Measurements from ENCODE around the gene NCKIPSD. TPM values are rescaled to one million over a fixed set of nuclear protein-coding genes. Genes with fewer than 3 reads are reported as not detected.
"Not testable (repeated sequence)": the region's sequence is repeated elsewhere in the genome, so short reads cannot be mapped to it uniquely, and the experiment has no call there.

The NCKIPSD gene
- 40.8 and 45.5 TPM in 2 replicates for total RNA-seq

DNA sequence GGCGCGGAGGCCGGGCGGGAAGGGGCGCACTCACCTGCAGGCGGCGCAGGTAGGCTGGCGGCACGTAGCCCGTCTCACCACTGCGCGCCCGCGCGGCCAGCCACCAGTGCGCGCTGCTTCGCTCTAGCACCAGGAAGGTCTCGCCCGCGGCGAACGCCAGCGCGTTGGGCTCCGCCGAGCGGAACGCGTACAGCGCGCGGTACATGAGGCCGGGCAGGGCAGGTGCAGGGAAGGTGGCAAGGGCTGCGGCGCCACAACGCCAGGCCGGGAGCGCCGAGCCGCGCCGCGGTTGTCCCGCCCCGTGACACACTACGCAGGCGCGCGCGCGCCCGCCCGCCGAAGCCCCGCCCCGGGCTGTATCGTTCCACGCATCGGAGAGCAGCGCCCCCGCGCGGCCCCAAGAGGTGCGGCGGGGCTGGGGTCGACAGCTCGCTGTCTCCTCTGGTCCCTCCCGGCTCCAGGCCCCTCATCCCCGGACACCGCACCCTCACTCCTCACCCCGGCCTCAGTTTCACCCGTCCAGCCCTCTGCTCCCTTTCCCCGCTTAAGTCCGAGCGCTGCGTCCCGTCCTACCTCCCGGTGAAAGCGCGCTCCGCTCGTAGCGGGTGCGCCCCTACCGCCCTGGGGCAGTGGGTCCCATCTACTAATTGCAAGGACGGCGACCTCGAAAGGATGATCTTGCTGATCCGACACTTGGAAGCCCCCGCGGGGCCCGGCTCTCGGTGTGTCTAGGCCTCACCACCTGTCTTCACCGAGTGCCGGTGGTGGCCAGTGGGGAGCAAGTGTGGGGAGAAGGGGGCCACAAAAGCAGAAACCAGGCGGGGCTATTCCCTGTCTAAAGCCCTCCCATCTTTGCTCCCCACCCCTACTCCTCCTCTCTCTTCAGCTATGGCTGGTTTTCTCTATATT is at the start of gene NCKIPSD:
Gene NCKIPSD, minus strand, starts transcription at position 313 of the 909 bp plus-strand sequence. Its CDS starts 108 bp downstream, at position 205.
- Mint-ChIP-seq H3K27me3 (ENCODE audit: insufficient read depth) (no peaks in the 10 kb centered on the region), H3K27ac (peak within 1 kb of the TSS; percentile 95)

DNA sequence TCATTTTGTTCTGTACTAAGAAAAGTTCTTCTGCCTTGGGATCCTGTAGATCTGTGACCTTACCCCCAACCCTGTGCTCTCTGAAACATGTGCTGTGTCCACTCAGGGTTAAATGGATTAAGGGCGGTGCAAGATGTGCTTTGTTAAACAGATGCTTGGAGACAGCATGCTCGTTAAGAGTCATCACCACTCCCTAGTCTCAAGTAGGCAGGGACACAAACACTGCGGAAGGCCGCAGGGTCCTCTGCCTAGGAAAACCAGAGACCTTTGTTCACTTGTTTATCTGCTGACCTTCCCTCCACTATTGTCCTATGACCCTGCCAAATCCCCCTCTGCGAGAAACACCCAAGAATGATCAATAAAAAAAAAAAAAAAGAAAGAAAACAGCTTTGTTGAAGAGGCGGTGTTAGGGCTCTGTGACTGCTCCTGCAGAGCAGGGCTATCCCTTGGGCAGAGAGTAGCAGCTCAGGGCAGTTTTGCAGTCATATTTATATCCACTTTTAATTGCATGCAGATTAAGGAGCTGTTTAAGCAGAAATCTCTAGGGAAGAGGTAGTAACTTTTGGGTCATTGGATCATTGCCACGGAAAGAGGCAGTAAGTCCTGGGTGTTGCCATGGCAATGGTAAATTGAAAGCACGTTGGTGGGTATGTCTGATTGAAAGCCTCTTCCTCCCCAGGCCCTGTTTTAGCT is 49.5 kb upstream of the NCKIPSD start:
- not testable (repeated sequence) for H3K4me1 Mint-ChIP-seq (ENCODE audit: low read depth); DNase-seq (ENCODE audit: low spot score); H3K9me3 Mint-ChIP-seq; H3K36me3 Mint-ChIP-seq (ENCODE audit: low read depth); H3K4me3 Mint-ChIP-seq; H3K27me3 Mint-ChIP-seq (ENCODE audit: insufficient read depth); H3K27ac Mint-ChIP-seq
- intact Hi-C loops (cut with micrococcal nuclease) = loop anchor here (5.0 kb wide), 1 partner anchor 217 kb away; no protein-coding TSS in a partner anchor

More for the DNA sequence above, at the start of gene NCKIPSD:
- peak; percentile 85 for DNase-seq (ENCODE audit: low spot score)
- peaks cover 25% of the 10 kb centered on the region for H3K36me3 Mint-ChIP-seq (ENCODE audit: low read depth)
- H3K9me3 Mint-ChIP-seq = no peaks in the 10 kb centered on the region
- intact Hi-C loops (cut with micrococcal nuclease) = loop anchor here (1.0 to 10.0 kb wide), 7 partner anchors 22 to 409 kb away; partner anchors contain the start of genes IP6K2, PFKFB4, QRICH1 and UQCRC1
- H3K4me1 Mint-ChIP-seq (ENCODE audit: low read depth) = peaks cover 38% of the 10 kb centered on the region
- H3K4me3 Mint-ChIP-seq = peak within 1 kb of the TSS; percentile 97

DNA sequence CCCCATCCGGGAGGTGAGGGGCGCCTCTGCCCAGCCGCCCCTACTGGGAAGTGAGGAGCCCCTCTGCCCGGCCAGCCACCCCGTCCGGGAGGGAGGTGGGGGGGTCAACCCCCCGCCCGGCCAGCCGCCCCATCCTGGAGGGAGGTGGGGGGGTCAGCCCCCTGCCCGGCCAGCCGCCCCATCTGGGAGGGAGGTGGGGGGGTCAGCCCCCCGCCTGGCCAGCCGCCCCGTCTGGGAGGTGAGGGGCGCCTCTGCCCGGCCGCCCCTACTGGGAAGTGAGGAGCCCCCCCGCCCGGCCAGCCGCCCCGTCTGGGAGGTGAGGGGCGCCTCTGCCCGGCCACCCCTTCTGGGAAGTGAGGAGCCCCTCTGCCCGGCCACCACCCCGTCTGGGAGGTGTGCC is 48.8 kb upstream of the NCKIPSD start:
- H3K9me3 Mint-ChIP-seq; H3K27me3 Mint-ChIP-seq (ENCODE audit: insufficient read depth); H3K36me3 Mint-ChIP-seq (ENCODE audit: low read depth); H3K27ac Mint-ChIP-seq; H3K4me1 Mint-ChIP-seq (ENCODE audit: low read depth); H3K4me3 Mint-ChIP-seq; intact Hi-C loops (cut with micrococcal nuclease); DNase-seq (ENCODE audit: low spot score): not testable (repeated sequence)

DNA sequence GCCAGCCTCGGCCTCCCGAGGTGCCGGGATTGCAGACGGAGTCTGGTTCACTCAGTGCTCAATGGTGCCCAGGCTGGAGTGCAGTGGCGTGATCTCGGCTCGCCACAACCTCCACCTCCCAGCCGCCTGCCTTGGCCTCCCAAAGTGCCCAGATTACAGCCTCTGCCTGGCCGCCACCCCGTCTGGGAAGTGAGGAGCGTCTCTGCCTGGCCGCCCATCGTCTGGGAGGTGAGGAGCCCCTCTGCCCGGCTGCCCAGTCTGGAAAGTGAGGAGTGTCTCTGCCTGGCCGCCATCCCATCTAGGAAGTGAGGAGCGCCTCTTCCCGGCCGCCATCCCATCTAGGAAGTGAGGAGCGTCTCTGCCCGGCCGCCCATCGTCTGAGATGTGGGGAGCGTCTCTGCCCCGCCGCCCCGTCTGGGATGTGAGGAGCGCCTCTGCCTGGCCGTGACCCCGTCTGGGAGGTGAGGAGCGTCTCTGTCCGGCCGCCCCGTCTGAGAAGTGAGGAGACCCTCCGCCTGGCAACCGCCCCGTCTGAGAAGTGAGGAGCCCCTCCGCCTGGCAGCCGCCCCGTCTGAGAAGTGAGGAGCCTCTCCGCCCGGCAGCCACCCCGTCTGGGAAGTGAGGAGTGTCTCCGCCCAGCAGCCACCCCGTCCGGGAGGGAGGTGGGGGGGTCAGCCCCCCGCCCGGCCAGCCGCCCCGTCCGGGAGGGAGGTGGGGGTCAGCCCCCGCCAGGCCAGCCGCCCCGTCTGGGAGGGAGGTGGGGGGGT is 48.2 kb upstream of the NCKIPSD start:
- intact Hi-C loops (cut with micrococcal nuclease) = not testable (repeated sequence)

DNA sequence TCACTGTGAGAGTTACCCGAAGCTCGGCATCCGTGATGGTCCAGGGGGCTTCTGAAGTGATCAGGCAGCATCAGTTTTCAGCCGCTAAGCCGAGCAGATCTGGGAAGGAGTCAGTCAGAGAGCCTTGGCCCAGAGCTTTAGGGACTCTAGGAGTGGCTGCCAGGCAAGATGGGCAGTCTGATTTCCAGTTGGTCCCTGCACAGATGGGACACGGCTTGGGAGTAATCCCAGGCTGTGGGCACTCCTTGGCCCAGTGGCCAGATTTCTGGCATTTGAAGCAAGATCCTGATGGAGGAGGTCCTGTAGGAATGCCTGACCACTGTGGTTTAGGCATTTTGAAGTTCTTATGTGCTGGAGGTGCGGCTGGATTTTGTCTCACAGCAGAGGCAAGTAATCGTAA is 41.8 kb upstream of the NCKIPSD start:
- Mint-ChIP-seq H3K4me1 (ENCODE audit: low read depth) (no peaks in the 10 kb centered on the region), H3K27ac (no peak overlapping the region), H3K4me3 (no peak overlapping the region), H3K9me3 (no peaks in the 10 kb centered on the region), H3K36me3 (ENCODE audit: low read depth) (no peaks in the 10 kb centered on the region), H3K27me3 (ENCODE audit: insufficient read depth) (peaks cover 3% of the 10 kb centered on the region)
- DNase-seq (ENCODE audit: low spot score) = no peak
- intact Hi-C loops (cut with micrococcal nuclease) = no loop called here

More for the DNA sequence above, 48.2 kb upstream of the NCKIPSD start:
- not testable (repeated sequence) for H3K27me3 Mint-ChIP-seq (ENCODE audit: insufficient read depth); H3K4me3 Mint-ChIP-seq; H3K4me1 Mint-ChIP-seq (ENCODE audit: low read depth); H3K27ac Mint-ChIP-seq; DNase-seq (ENCODE audit: low spot score); H3K9me3 Mint-ChIP-seq; H3K36me3 Mint-ChIP-seq (ENCODE audit: low read depth)

DNA sequence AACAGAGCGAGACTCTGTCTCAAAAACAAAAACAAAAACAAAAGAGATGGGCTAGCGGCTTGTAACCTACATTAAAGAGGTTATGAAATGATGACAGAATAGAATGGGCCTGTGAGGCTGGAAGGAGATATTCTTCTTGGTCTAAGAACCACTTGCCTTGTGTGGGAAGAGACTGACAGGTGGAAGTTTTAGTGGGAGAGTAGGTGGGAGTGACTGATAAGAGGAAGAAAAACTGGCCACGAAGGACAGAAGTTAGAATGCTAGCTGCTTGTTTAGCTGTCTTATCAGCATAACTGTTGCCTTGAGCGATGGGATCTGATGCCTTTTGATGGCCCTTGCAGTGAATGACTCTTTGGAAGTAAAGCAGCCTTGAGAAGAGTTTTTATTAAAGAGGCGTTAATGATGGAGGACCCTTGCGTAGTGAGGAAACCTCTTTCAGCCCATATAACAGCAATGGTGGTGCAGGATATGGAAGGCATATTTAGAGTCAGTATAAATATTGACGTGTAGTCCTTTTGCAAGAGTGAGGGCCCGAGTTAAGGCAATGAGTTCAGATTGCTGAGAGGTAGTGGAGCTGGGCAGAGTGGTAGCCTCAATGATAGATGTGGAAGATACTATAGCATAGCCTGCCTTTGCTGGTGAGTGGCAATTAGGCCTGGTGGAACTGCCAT is 39.6 kb upstream of the NCKIPSD start:
- H3K9me3 Mint-ChIP-seq; H3K4me1 Mint-ChIP-seq (ENCODE audit: low read depth); H3K27me3 Mint-ChIP-seq (ENCODE audit: insufficient read depth); intact Hi-C loops (cut with micrococcal nuclease); DNase-seq (ENCODE audit: low spot score); H3K4me3 Mint-ChIP-seq; H3K27ac Mint-ChIP-seq; H3K36me3 Mint-ChIP-seq (ENCODE audit: low read depth): not testable (repeated sequence)

DNA sequence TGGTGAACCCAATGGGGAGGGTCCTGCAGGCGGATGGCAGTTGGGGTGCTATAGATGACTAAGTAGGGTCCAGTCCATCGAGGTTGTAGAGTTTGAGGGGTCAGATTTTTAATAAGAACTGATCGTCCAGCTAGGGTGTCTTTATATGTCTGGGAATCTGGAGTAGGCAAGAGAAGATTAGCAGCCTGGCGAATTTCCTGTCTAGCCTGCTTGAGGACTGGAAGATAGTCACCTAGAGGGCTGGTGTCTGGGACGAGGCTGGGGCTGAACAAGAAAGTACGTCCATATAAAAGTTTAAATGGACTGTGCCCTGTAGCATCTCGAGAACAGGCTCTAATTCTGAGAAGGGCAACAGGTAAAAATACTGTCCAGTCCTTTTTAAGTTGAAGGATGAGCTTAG is 38.0 kb upstream of the NCKIPSD start:
- H3K4me1 Mint-ChIP-seq (ENCODE audit: low read depth) = no peaks in the 10 kb centered on the region
- intact Hi-C loops (cut with micrococcal nuclease) = no loop called here
- DNase-seq (ENCODE audit: low spot score) = no peak
- no peak overlapping the region for H3K27ac Mint-ChIP-seq
- peaks cover 16% of the 10 kb centered on the region for H3K27me3 Mint-ChIP-seq (ENCODE audit: insufficient read depth)
- no peak overlapping the region for H3K4me3 Mint-ChIP-seq
- H3K9me3 Mint-ChIP-seq = no peaks in the 10 kb centered on the region
- H3K36me3 Mint-ChIP-seq (ENCODE audit: low read depth) = no peaks in the 10 kb centered on the region

DNA sequence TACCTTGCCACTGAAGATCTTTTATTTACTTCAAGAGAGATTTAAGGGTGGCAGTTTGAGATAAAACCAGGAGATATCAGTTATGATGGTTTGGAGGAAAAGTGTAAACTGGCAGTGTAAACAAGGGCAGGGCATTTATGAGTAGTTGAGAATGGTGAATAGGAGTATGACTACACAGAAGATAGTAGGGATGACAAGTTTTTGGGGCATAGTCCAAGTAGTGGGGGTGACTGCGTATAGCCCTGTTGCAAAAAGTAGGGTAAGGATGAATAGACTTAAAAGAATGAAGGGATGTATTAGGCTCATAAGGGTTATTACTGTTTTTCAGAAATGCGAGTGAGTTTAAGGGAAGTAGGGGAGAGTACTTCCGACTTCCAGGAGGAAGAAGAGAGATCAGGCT is 37.6 kb upstream of the NCKIPSD start:
- peaks cover 19% of the 10 kb centered on the region for H3K27me3 Mint-ChIP-seq (ENCODE audit: insufficient read depth)
- H3K4me1 Mint-ChIP-seq (ENCODE audit: low read depth); DNase-seq (ENCODE audit: low spot score); intact Hi-C loops (cut with micrococcal nuclease); H3K4me3 Mint-ChIP-seq; H3K36me3 Mint-ChIP-seq (ENCODE audit: low read depth); H3K9me3 Mint-ChIP-seq; H3K27ac Mint-ChIP-seq: not testable (repeated sequence)

DNA sequence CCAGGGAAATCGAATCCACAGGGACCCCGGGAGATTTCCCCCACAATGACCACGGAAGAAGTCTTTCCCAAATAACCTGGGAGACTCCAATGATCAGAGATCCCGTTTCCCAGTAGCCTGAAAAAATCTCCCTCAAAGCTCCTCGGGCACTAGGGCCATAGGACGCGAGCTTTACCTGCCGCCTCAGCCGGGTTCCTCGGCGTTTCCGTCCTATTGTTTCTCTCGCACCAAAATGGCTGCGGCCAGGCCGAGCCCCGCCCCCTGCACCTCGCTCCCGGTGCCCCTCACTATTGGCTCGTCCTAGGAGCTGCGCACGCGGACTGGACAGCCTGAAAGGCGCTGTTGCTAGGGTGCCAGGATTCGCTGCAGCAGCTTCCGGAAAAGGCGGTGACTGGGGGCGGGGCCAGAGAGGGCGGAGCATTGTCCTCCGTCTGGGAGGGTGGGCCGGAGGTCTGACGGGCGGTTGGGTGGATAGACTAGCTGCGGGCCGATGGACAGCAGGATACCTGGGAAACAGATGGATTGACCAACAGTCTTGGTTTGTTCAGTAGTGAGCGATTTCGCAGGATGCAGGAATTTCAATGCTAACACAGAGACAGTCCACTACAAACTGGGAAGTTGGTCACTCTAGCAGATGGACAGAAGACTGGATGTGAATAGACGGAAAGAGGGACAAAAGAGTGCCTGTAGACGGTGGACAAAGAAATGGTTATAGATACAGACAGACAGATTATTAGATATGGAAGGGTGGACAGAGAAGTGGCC is 31.4 kb upstream of the NCKIPSD start, which contains the start of gene IP6K2:
Gene IP6K2, minus strand, starts transcription at position 240 of the 765 bp plus-strand sequence. CDS start 21,930 bp downstream, outside the sequence.
- H3K9me3 Mint-ChIP-seq = no peaks in the 10 kb centered on the region
- peak within 1 kb of the TSS; percentile 94 for H3K27ac Mint-ChIP-seq
- H3K4me3 Mint-ChIP-seq = peak within 1 kb of the TSS; percentile 98
- H3K27me3 Mint-ChIP-seq (ENCODE audit: insufficient read depth) = peaks cover 17% of the 10 kb centered on the region
- peak; percentile 98 for DNase-seq (ENCODE audit: low spot score)
- H3K36me3 Mint-ChIP-seq (ENCODE audit: low read depth) = peaks cover 12% of the 10 kb centered on the region
- intact Hi-C loops (cut with micrococcal nuclease) = loop anchor here (1.0 to 5.0 kb wide), 11 partner anchors 32 to 528 kb away; partner anchors contain the start of genes ARIH2, CDC25A, IMPDH2 and NCKIPSD
- H3K4me1 Mint-ChIP-seq (ENCODE audit: low read depth) = peaks cover 29% of the 10 kb centered on the region

DNA sequence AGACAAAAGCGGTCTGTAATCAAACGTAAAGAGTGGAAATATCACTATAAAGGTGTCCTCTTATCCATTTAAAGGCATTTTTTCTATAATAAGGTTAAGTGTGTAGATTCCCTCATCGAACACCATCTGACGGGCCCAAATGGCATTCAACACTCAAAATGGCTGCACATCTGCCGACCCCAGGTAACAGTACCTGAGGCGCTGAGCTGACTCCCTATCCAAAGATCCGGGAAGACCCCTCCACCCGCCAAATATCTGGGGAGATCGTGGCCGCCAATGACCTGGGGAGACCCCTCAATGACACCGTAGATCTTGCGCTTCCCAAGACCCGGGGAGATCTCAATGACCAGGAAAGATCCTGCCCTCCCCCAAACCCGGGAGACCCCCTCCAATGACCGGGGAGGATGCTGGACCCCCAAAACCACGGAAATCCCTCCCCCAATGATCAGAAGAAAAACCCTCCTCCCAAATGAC is 30.8 kb upstream of the NCKIPSD start:
- Mint-ChIP-seq H3K4me1 (ENCODE audit: low read depth) (peaks cover 33% of the 10 kb centered on the region), H3K4me3 (peak overlapping the region; percentile 98), H3K27me3 (ENCODE audit: insufficient read depth) (peaks cover 17% of the 10 kb centered on the region), H3K9me3 (no peaks in the 10 kb centered on the region), H3K36me3 (ENCODE audit: low read depth) (peaks cover 14% of the 10 kb centered on the region), H3K27ac (peak overlapping the region; percentile 94)
- intact Hi-C loops (cut with micrococcal nuclease) = loop anchor here (2.0 to 5.0 kb wide), 4 partner anchors 159 to 528 kb away; partner anchors contain the start of genes CDC25A, IMPDH2, PFKFB4 and WDR6
- DNase-seq (ENCODE audit: low spot score) = peak; percentile 11

DNA sequence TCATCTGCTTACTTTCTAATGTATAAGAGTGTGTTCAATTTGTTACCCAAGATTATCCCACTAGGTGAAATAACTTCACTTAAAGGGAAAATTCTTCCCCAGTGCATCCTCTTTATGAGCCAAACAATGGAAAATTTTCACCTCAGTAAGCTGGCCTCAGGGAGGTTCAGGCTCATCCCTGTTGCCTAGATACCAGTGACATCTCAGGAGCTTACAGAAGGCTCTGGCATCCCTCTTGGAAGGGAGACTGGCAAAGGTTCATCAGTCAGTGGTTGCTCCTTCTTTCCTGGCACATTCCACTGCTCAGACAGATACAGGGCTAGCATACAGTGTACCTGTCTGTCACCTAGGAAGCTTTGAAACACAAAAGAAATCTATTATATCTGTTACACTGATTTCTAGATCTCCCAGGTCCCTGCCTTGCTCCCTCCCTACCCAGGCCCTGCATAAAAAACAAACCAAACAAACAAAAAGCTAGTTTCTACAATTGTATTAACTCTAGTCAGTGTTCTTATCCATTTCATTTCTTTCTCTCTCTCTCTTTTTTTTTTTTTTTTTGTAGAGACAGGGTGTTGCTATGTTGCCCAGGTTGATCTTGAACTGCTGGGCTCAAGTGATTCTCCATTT is 29.6 kb upstream of the NCKIPSD start:
- Mint-ChIP-seq H3K27me3 (ENCODE audit: insufficient read depth) (peaks cover 12% of the 10 kb centered on the region), H3K9me3 (no peaks in the 10 kb centered on the region), H3K27ac (peak overlapping the region; percentile 94), H3K4me3 (peak overlapping the region; percentile 98), H3K4me1 (ENCODE audit: low read depth) (peaks cover 35% of the 10 kb centered on the region), H3K36me3 (ENCODE audit: low read depth) (peaks cover 20% of the 10 kb centered on the region)
- intact Hi-C loops (cut with micrococcal nuclease) = loop anchor here (5.0 kb wide), 3 partner anchors 158 to 312 kb away; partner anchors contain the start of genes IMPDH2, PFKFB4 and WDR6
- DNase-seq (ENCODE audit: low spot score) = no peak

Data from activated T-helper 1 cell treated with anti-CD3 and anti-CD28 coated beads, Interleukin-12 subunit alpha, Interleukin-12 subunit beta, Interleukin-2, Interleukin-4 antibody, amounts not matched to agents 30 ng/mL and 10 ng/mL and 1 ng/mL, durations not matched to agents 14 hours and 24 hours and 36 hours (primary cell).